HG02973 (cell line): ENCODE data around the gene SERGEF.

Experiments
- ATAC-seq: cut with Tn5 transposase; IDR thresholded peaks from one replicate; pipeline ENCODE4 v1.9.1; 2021; ENCODE audit warnings: moderate library complexity; ENCODE audit not compliant: unreplicated experiment

The SERGEF gene

DNA sequence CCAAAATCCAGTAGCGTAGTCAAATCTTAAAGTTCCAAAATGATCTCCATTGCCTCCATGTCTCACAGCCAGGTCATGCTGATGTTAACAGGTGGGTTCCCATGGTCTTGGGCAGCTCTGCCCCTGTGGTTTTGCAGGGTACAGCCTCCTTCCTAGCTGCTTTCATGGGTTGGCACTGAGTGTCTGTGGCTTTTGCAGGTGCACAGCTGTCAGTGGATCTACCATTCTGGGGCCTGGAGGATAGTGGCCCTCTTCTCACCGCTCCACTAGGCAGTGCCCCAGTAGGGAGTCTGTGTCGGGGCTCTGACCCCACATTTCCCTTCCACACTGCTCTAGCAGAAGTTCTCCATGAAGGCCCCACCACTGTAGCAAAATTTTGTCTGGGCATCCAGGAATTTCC lies 145.5 kb downstream of the SERGEF start:
- ATAC-seq = no peak

GRCh38 chr11:17865765-17866428 lies 146.9 kb downstream of the SERGEF start:
- ATAC-seq = no peak

DNA sequence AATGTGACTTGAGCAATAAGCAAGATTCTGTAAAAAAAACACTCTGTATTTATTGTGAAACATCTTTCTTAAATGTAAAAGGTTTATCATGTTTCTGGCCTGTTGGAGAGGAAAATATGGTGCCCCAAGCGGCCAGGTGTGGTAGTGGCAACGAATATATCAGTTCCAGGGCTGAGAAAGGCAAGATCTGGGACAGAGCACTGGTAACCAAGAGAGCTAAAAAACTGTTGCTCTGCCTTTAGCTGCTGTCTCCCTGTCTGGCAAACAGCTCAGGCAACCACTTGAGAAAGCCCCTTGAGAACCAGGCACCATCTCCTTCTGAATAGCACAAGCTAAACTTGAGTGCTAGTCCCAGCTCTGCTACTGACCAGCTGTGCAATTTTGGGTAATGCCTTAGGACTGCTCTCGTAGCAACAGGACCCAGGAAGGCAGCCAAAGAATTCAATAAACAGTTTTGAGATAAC lies 148.3 kb downstream of the SERGEF start:
- ATAC-seq = no peak

GRCh38 chr11:17861036-17861755 lies 151.7 kb downstream of the SERGEF start:
- no peak for ATAC-seq

- no peak for ATAC-seq
These were observed 153.3 kb downstream of the SERGEF start for GRCh38 chr11:17859552-17859951.

DNA sequence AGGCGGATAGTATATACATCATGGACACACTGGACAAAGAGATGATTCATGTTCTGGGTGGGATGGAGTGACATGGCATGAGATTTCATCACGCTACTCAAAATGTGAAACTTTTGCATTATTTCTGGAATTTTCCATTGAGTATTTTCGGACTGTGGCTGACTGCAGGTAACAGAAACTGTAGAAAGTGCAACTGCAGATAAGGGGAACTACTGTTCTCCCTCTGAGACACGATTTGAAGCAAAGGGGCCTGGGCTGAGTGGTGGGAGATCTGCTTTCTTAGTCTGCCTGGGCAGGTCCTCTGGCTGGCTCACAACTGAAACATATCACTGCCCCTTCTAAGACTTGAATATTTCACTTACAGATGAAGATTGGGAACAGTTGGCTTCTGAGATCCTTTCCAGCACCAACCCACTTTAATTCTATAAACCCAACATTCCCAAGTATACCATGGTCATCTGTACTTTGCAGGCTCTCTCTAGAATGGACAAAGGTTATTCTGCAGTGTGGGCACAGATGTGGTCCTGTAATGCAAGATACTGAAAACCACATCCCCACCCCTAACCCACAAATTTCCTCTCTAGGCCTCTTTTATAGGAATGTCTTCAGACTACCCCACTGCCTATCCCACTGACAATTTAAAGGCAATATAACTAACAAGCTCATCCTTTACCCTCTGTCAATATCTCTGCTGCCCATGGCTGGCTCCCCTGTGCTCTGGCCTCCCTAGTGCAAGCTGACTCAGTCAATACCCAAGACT lies 157.1 kb downstream of the SERGEF start:
- no peak for ATAC-seq

DNA sequence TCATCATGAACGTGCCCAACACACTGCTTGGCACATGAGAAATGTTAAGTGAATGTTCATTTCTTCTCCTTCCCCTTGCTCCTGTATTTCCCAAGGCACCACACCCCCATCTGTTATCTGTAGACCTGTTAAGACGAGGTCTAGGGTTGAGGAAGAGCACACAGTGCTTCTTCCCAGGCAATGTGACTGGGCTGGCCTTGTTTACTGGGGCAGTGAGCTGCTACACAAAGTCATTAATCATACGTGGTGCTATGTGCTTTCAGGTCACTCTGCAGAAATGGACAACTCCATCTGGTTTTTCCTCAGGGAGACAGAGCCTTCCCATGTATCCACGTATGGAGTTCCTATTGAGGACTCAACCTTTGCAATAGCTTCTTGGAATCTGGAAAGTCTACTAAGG lies 159.6 kb downstream of the SERGEF start:
- ATAC-seq = no peak

- no peak for ATAC-seq
These were observed 160.6 kb downstream of the SERGEF start for GRCh38 chr11:17852246-17852645.

GRCh38 chr11:17851697-17852096 lies 161.2 kb downstream of the SERGEF start:
- ATAC-seq = no peak

- ATAC-seq = no peak
These were observed 162.5 kb downstream of the SERGEF start for GRCh38 chr11:17850336-17850735.

DNA sequence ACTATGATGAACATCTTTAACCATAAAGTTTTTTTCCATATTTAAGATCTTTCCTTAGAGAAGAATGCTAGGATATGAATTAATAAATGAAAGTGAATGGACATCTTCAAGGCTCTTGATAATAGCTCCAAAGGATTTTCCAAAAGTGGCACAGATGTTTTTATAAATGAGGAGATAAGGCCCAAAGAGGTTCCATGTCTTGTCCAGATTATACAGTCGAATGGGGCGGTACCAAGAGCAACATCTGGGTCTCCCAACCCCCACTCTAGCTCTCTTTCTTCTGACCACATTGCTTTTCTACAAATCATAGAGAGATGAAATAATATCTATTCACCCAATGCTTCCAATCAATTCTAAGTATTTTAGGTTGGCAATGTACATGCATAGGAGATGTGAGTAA lies 164.1 kb downstream of the SERGEF start:
- no peak for ATAC-seq

GRCh38 chr11:17846852-17847453 lies 165.9 kb downstream of the SERGEF start:
- ATAC-seq = no peak

DNA sequence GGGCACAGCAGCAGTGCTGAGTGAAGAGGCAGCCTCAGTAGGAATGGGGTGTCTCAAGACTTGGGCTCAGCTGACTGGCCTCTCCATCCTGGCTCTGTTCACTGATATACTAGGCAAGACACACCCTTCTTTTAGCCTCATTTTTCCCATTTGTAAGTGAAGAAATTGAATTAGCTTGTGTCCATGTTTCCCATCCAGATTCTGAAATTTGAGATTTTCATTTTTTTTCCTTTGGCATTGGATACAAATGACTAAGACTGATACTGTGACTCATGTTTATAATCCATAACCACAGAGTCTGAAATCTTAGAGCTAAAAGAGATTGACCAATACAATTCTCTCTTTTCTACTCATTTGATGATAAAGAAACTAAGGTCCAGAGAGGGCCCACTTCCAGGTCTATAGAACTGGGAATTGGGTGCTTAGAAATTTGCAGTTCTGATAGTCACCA lies 167.4 kb downstream of the SERGEF start:
- no peak for ATAC-seq

- no peak for ATAC-seq
These were observed 172.7 kb downstream of the SERGEF start for GRCh38 chr11:17840101-17840548.

DNA sequence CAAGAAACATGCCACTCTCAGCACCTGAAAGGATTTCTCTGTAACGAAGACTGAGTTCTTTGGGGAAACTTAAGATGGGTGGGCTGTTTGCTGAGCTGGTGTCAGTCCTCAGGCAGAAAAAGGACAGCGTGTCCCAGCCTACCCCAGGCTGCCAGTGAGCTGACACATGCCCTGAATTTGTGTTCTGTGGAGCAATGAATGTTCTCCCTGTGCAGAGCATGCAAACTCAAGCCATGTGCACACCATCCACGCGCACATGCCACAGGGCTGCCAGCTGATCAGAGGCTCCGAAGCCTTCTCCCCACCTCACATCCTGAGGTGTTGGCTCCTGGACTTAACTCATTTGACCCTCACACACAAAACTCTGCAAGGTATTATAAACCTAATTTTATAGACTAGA lies 173.4 kb downstream of the SERGEF start:
- ATAC-seq = no peak

DNA sequence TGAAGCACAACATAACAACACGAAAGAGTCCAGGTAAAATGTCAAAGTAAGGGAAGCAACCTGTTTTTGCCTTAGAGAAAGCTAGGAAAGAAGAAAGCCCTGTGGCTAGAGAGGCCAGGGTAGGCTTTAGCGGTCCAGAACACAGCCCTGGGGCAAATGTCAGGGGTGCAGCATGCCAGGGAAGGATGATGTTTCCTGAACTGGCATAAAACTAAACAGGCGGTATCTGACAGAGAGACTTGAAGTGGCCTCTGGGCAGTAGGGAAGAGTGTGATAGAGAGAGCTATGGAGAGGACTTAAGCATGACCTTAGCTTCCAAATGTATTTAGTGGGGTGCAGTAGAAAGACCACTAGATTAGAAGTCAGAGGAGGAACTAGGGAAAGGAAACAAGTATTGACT lies 174.7 kb downstream of the SERGEF start:
- no peak for ATAC-seq

GRCh38 chr11:17831883-17832282 lies 181.0 kb downstream of the SERGEF start:
- ATAC-seq = no peak

DNA sequence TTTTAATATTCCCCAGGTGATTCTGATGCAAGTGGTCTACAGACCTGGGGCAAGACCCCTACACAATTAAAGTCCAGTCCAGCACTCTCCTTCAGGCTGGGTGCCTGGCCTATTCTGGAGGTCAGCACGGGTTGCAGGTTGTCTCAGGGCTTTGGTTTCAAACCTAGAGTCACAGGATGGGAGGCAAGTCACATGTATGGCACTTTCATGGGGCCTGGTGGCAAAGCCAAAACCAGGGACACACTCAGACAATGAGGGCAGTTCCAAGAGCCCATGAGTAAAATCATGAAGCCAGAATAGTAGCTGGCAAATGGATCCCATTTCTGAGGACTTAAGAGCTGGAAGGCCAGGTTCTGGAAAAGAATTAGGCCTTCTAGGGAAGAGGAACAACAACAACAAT lies 181.6 kb downstream of the SERGEF start:
- ATAC-seq = no peak

DNA sequence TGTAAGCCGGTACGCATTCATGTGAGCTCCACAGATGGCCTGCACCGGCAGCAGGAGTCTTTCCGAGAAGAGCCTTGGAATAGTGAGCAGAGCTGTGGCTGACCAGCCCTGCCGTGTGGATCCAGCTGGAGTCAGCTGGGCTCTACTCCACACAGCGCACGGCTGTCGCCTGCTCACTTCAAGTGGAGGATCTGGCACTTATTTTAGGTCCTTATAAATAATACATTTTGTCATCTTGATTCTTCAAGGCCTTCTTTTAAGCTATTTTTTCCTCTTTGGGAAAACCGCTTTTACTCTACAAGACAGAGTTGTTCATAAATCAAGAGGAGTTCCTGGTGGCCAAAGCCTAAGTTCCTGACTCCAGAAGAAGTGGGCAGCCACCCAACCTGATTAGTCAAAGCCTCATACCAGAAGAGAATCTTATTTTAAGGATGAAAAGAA lies 184.5 kb downstream of the SERGEF start:
- no peak for ATAC-seq

DNA sequence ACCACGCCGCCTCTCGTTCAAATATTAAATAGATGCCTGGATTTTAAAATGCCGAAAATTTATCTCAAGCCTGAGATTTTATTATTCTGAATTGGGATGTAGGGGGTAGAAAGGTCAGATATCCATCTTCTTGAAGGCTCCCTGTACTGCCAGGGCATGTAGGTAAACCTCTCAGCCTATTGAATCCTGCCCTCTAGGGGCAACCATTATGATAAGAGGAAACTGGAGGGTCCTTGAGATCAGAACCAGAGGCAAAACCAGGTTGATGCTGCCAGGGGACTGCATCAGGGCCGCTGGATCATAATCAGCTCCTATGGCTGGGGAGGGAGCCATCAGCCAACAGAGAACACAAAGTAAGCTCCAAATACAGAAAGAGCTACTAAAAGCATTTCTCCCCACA lies 185.8 kb downstream of the SERGEF start:
- no peak for ATAC-seq

GRCh38 chr11:17822401-17822781 lies 190.5 kb downstream of the SERGEF start:
- no peak for ATAC-seq
